ENCODE measurements around the gene HOXD10.

Gene HOXD10

DNA sequence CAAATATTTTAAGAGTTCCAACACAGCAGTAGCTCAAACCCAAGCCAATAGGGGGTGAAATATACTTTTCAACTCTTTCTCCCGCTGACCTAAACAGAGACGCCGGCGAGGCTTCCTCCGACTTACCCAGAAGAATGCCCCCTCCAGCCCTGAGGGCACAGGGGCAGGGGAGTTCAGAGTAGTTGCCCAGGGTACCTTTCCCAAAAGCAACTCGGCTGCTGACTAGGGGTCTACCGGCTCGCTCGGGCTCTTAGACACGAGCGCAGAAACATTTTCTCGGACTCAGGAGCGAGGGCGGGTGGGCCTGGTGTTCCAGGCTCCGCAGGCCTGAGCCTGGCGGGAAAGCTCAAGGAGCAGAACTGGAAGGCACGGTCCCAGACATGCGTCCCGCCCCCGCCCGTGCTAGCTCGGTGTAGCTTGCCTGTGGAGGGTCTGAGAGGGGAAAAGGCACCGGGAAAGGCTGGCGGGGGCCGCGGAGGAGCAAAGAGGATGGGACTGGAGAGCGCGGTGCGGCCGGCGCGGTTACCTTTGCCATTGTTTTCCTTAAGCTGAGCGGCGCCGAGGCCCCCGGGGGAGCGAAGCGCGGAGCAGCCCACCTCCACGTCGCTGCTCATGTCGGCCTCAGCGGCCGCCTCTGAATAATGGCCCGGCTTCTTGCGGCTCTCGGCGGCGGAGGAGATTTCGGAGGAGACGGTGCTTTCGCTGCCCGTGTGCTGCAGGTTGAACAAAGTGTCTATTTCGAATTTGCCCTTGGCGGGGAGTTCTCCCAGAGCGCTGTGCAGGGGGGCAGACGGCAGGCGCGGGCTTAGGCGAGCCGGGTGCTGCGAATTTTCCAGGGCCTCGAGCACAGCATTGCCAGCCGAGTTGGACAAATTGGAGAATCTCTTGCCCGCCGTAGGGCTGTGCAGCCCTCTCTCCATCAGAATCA lies 33.5 kb upstream of the HOXD10 start:
- no peak overlapping the region for H3K4me3 ChIP-seq (ENCODE audit: low read depth, low read length)
- in situ Hi-C loops (cut with HindIII; ENCODE audit: low sequenced_read_pairs): no loop called here
- no peak for DNase-seq (ENCODE audit: low read depth, low spot score)
- TF ChIP-seq CTCF (IDR thresholded peaks at IDR 0.05; ENCODE audit: low read depth, low read length): no peak

DNA sequence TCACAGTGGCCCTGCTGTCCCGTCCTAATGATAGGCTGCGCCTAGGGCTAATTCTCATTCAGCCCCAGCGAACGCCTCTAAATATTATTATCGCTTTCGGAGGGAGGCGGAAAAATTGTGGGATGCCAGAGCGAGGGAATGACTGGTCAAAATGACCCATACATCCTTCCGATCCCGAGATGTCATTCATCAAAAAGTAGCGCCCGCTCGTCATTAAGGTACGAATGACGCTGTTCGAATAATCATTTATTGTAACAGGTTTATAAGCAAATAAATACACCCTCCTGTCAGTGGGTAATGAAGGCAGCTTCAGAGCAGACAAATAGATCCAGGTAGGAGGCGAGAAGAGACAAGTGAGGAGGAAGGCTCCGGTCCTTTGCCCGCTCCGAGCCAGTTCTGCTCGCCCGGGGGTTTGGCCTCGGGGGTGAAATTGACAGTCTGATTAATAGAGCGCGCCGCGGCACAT lies 32.7 kb upstream of the HOXD10 start, which contains the start of gene EVX2:
EVX2 (minus strand) TSS at position 167 of the 466 bp plus-strand sequence. CDS start 186 bp downstream, outside the sequence.
- in situ Hi-C loops (cut with HindIII; ENCODE audit: low sequenced_read_pairs): no loop called here
- DNase-seq (ENCODE audit: low read depth, low spot score): no peak
- no peak within 1 kb of the TSS for H3K4me3 ChIP-seq (ENCODE audit: low read depth, low read length)
- no peak for TF ChIP-seq CTCF (IDR thresholded peaks at IDR 0.05; ENCODE audit: low read depth, low read length)

GRCh38 chr2:176084611-176085119 lies 31.9 kb upstream of the HOXD10 start:
- no peak for TF ChIP-seq CTCF (IDR thresholded peaks at IDR 0.05; ENCODE audit: low read depth, low read length)
- in situ Hi-C loops (cut with HindIII; ENCODE audit: low sequenced_read_pairs): no loop called here
- DNase-seq (ENCODE audit: low read depth, low spot score): no peak
- H3K4me3 ChIP-seq (ENCODE audit: low read depth, low read length): no peak overlapping the region

- H3K4me3 ChIP-seq (ENCODE audit: low read depth, low read length): no peak overlapping the region
- no peak for TF ChIP-seq CTCF (IDR thresholded peaks at IDR 0.05; ENCODE audit: low read depth, low read length)
- DNase-seq (ENCODE audit: low read depth, low spot score): no peak
- in situ Hi-C loops (cut with HindIII; ENCODE audit: low sequenced_read_pairs): no loop called here
Measured at GRCh38 chr2:176085120-176085788, 31.3 kb upstream of the HOXD10 start.

DNA sequence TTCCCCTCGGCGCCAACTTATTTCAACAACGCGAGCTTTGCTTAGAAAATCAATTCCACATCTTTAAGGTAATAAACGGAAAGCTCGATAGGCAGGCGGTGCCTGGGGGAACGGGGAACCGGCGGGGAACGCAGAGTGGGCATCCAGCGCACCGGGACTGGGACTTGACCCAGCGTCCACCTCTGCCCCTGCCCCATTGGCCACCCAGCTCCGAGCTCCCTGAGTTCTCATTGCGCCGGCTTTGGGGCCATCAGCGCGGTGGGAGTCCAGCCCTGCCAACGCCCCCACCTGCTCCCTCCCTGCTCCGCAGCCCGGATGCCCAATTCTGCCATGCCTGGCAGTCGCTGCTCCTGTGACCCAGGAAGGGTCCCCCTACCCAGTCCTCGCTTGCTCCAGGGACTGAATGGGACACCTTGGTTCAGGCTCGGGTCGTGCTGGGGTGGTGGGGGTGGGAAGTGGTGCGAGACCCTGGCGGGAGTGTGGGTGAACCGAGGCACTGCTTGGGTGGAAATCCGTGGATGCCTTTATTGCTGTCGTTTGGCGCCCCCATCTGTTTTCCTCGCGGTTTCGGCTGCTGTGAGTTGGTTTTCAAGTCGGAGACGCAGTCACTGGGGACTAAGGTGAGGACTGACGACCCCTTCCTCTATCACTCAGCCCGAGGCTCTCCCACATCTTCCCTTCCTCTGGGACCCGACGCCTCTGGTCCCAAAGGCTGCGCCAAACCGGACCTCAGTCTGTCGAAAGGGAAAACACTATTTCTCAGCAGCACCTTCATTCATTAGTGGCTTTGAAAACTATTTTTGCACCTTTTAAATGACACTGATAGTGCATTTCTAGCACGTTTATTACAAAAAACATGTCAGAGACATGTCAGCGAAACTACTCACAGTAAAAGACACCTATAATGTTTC lies 30.5 kb upstream of the HOXD10 start:
- in situ Hi-C loops (cut with HindIII; ENCODE audit: low sequenced_read_pairs): no loop called here
- DNase-seq (ENCODE audit: low read depth, low spot score): no peak
- TF ChIP-seq CTCF (IDR thresholded peaks at IDR 0.05; ENCODE audit: low read depth, low read length): peak; percentile 62
- no peak overlapping the region for H3K4me3 ChIP-seq (ENCODE audit: low read depth, low read length)
